Calu3 (cell line): ENCODE measurements around the gene EOMES. TPM values are rescaled to one million over a fixed set of nuclear protein-coding genes. Genes with fewer than 3 reads are reported as not detected.

Experiments used
- BruUV-seq: library from RNA; stranded (reverse); fragments of 400-500 nt; replicated peaks from 2 replicates; lab custom pipeline; 2021; lab: Mats Ljungman, UMichigan
- CTCF ChIA-PET: fragments of 300-600 bp; sonication (Branson Sonifier 250); formaldehyde crosslinking; loops from one replicate; lab custom pipeline; 2022; ENCODE audit warnings: antibody characterized with exemption; lab: Charles Lee
- DNase-seq: peaks from one replicate; pipeline ENCODE4 v3.0.0; 2022
- H3K27ac Mint-ChIP-seq: one replicate; pipeline ENCODE4 v1.8.0; 2022; ENCODE audit warnings: mixed read lengths; ENCODE audit not compliant: unreplicated experiment
- H3K27me3 Mint-ChIP-seq: one replicate; pipeline ENCODE4 v1.8.0; 2022; ENCODE audit warnings: mixed read lengths; ENCODE audit not compliant: unreplicated experiment
- H3K36me3 Mint-ChIP-seq: one replicate; pipeline ENCODE4 v1.8.0; 2022; ENCODE audit warnings: mild to moderate bottlenecking, moderate library complexity, mixed read lengths; ENCODE audit not compliant: insufficient read depth, unreplicated experiment
- H3K4me1 Mint-ChIP-seq: one replicate; pipeline ENCODE4 v1.8.0; 2022; ENCODE audit warnings: mild to moderate bottlenecking, low read depth, mixed read lengths; ENCODE audit not compliant: unreplicated experiment
- H3K4me3 Mint-ChIP-seq: one replicate; pipeline ENCODE4 v1.8.0; 2022; ENCODE audit warnings: mild to moderate bottlenecking, low read depth, moderate library complexity, mixed read lengths; ENCODE audit not compliant: unreplicated experiment
- H3K9me3 Mint-ChIP-seq: one replicate; pipeline ENCODE4 v1.8.0; 2022; ENCODE audit warnings: low read depth, mixed read lengths; ENCODE audit not compliant: unreplicated experiment
- CTCF ChIP-seq: fragments of 200-600 bp; IDR thresholded peaks from one replicate; pipeline ENCODE4 v1.8.0; 2022; ENCODE audit warnings: antibody characterized with exemption; ENCODE audit not compliant: unreplicated experiment
- intact Hi-C: fragments of 100-400 bp; cut with micrococcal nuclease; formaldehyde crosslinking; loops from one replicate; pipeline ENCODE4 v1.10.0; 2022; ENCODE audit not compliant: unreplicated experiment
- total RNA-seq: library from RNA; stranded (reverse); gene quantifications from 2 replicates; pipeline ENCODE4 v1.2.3, GENCODE V29; 2022

The EOMES gene
- total RNA-seq, 1 experiment from 2014 or later = 0.61 TPM

GRCh38 chr3:27713435-27714145, 8.5 kb downstream of the EOMES start:
- BruUV-seq = no TSS peak
- CTCF ChIA-PET = no interaction called here
- Mint-ChIP-seq H3K4me1 (peaks cover 25% of the 10 kb centered on the region), H3K9me3 (no peaks in the 10 kb centered on the region), H3K4me3 (peak overlapping the region; percentile 68), H3K27ac (no peak overlapping the region), H3K27me3 (peaks cover 49% of the 10 kb centered on the region), H3K36me3 (peaks cover 5% of the 10 kb centered on the region)
- DNase-seq = no peak
- intact Hi-C loops = loop anchor here (5.0 kb wide), 1 partner anchor 574 kb away; no protein-coding TSS in a partner anchor
- no peak for TF ChIP-seq CTCF

GRCh38 chr3:27713078-27713423, 9.1 kb downstream of the EOMES start:
- Mint-ChIP-seq H3K9me3 (no peaks in the 10 kb centered on the region), H3K4me1 (peaks cover 25% of the 10 kb centered on the region), H3K36me3 (peaks cover 5% of the 10 kb centered on the region), H3K4me3 (peak overlapping the region; percentile 68), H3K27me3 (peaks cover 49% of the 10 kb centered on the region), H3K27ac (no peak overlapping the region)
- no peak for DNase-seq
- intact Hi-C loops = loop anchor here (5.0 kb wide), 1 partner anchor 574 kb away; no protein-coding TSS in a partner anchor
- CTCF ChIA-PET = no interaction called here
- no TSS peak for BruUV-seq
- no peak for TF ChIP-seq CTCF

- BruUV-seq = no TSS peak
- H3K4me1 Mint-ChIP-seq = peaks cover 25% of the 10 kb centered on the region
- H3K36me3 Mint-ChIP-seq = peaks cover 5% of the 10 kb centered on the region
- intact Hi-C loops = loop anchor here (1.0 to 5.0 kb wide), 2 partner anchors 575 to 616 kb away; no protein-coding TSS in a partner anchor
- peak; percentile 75 for DNase-seq
- peak; percentile 45 for TF ChIP-seq CTCF
- CTCF ChIA-PET = interaction anchor here (0.6 to 1.7 kb wide), 7 partner anchors 8 to 616 kb away, joined by 3 to 17 read pairs (median 6); partner anchors contain the start of gene EOMES
- H3K27me3 Mint-ChIP-seq = peaks cover 49% of the 10 kb centered on the region
- H3K27ac Mint-ChIP-seq = no peak overlapping the region
- peak overlapping the region; percentile 68 for H3K4me3 Mint-ChIP-seq
- H3K9me3 Mint-ChIP-seq = no peaks in the 10 kb centered on the region
Observed at GRCh38 chr3:27712136-27713077, 9.7 kb downstream of the EOMES start.

GRCh38 chr3:27708250-27708649, 13.9 kb downstream of the EOMES start:
- TF ChIP-seq CTCF = no peak
- intact Hi-C loops = no loop called here
- H3K27ac Mint-ChIP-seq = no peak overlapping the region
- no peak overlapping the region for H3K4me3 Mint-ChIP-seq
- H3K4me1 Mint-ChIP-seq = peaks cover 12% of the 10 kb centered on the region
- no peak for DNase-seq
- peaks cover 5% of the 10 kb centered on the region for H3K36me3 Mint-ChIP-seq
- peaks cover 17% of the 10 kb centered on the region for H3K27me3 Mint-ChIP-seq
- H3K9me3 Mint-ChIP-seq = no peaks in the 10 kb centered on the region
- BruUV-seq = no TSS peak
- CTCF ChIA-PET = no interaction called here
